Cardiac atrium fibroblast (primary cell): ENCODE data around the gene GAREM2. TPM values are rescaled to one million over a fixed set of nuclear protein-coding genes. Genes with fewer than 3 reads are reported as not detected.

ENCODE experiments used
- total RNA-seq: library from RNA; depleted of rRNA; stranded (reverse); fragments of >200 nt; gene quantifications from 2 replicates; pipeline ENCODE4 v1.2.3, GENCODE V29; 2015

Gene GAREM2
- 5.3 and 6.0 TPM in 2 replicates for total RNA-seq

DNA sequence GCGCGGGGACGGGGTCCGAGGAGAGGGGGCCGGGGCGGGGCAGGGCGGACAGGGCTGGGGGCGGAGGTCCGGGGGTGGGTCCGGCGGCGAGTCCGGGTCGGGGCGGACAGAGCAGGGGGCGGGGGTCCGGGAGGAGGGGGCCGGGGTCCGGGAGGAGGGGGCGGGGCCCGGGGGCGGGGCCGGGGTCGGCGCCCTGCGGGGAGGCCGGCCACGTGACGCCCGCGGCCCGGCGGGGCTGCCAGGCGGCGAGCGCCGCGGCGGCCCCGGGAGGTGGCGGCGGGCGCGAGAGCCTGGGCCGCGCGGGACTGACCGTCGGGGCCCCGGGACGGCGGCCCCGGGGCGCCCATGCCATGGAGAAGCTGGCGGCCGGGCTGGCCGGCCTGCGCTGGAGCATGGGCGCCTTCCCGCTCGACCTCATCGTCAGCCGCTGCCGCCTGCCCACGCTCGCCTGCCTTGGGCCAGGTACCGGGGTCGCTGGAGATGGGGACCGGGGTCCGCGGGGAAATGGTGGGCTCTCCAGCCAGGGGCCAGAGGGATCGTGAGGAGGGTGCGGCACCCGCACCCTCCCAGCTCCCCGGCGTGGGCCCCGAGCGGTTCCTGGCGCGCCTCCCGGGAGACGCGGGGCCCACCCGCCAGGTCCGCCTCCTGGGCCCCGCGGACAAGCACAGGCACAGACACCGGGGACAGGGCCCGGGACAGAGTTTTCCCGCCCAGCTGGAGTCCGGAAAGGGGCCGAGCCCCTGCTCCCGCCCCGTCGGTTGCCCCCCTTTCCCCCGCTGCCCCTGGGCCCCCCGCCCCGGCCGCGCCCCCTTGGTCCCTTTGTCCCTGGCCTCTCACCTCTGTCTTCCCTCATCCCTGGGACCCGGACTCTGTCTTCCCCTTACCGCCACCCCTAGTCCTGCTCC lies at the start of gene GAREM2:
TSS of gene GAREM2 (plus strand) at position 218 of the 905 bp plus-strand sequence. CDS start at position 351, 133 bp downstream.

Other genes starting within 250 kb of the GAREM2 start
- gene KIF3C, start 190.6 kb upstream of the GAREM2 start, total RNA-seq = 9.6 and 10.0 TPM in 2 replicates
- gene RAB10, start 139.0 kb upstream of the GAREM2 start, total RNA-seq = 94.6 and 105 TPM in 2 replicates
- 116 and 132 TPM in 2 replicates for gene HADHA, start 71.5 kb downstream of the GAREM2 start, total RNA-seq
- 108 and 114 TPM in 2 replicates for gene HADHB, start 71.9 kb downstream of the GAREM2 start, total RNA-seq
- gene SELENOI, start 173.1 kb downstream of the GAREM2 start, total RNA-seq = 6.3 and 11.0 TPM in 2 replicates
- gene ADGRF3, start 173.7 kb downstream of the GAREM2 start, total RNA-seq = not detected in 2 replicates
- gene DRC1, start 228.8 kb downstream of the GAREM2 start, total RNA-seq = not detected in 2 replicates